Progenitor cell of endocrine pancreas (in vitro differentiated cells): Measurements from ENCODE around the gene RHCG. TPM values are rescaled to one million over a fixed set of nuclear protein-coding genes. Genes with fewer than 3 reads are reported as not detected.
A peak's percentile ranks its signal among the peaks of the same experiment; 100 is the strongest.
"Not testable (repeated sequence)": the region's sequence is repeated elsewhere in the genome, so short reads cannot be mapped to it uniquely, and the experiment has no call there.

Experiments
- DNase-seq: peaks from one replicate; pipeline ENCODE4 v3.0.0; 2021; ENCODE audit warnings: low spot score; ENCODE audit not compliant: unreplicated experiment
- H3K27ac Mint-ChIP-seq: 2 replicates; pipeline ENCODE4 v1.8.0; 2021; ENCODE audit warnings: mild to moderate bottlenecking, moderate library complexity, mixed read lengths
- H3K27me3 Mint-ChIP-seq: 2 replicates; pipeline ENCODE4 v1.8.0; 2021; ENCODE audit warnings: mixed read lengths
- H3K36me3 Mint-ChIP-seq: 2 replicates; pipeline ENCODE4 v1.8.0; 2022; ENCODE audit warnings: mixed read lengths; ENCODE audit not compliant: insufficient read depth
- H3K4me1 Mint-ChIP-seq: 2 replicates; pipeline ENCODE4 v1.8.0; 2021; ENCODE audit warnings: low read depth, mixed read lengths
- H3K4me3 Mint-ChIP-seq: 2 replicates; pipeline ENCODE4 v1.8.0; 2021; ENCODE audit warnings: low read depth, mild to moderate bottlenecking, moderate library complexity, mixed read lengths
- H3K9me3 Mint-ChIP-seq: 2 replicates; pipeline ENCODE4 v1.8.0; 2021; ENCODE audit warnings: low read depth, mixed read lengths
- CTCF ChIP-seq: fragments of 200-600 bp; sonication (generic); IDR thresholded peaks from one replicate; pipeline ENCODE4 v1.5.0; 2021; ENCODE audit warnings: antibody characterized with exemption, mild to moderate bottlenecking; ENCODE audit not compliant: unreplicated experiment
- total RNA-seq: library from RNA; stranded (reverse); gene quantifications from 2 replicates; pipeline ENCODE4 v1.2.1, GENCODE V29; 2021

RHCG gene
- total RNA-seq, 1 donor from 2014 or later = not detected

- DNase-seq = no peak
- H3K27me3 Mint-ChIP-seq = peaks cover 77% of the 10 kb centered on the region
Observed at GRCh38 chr15:89477411-89478242, 18.8 kb downstream of the RHCG start.

GRCh38 chr15:89475661-89476060 is 20.7 kb downstream of the RHCG start:
- Mint-ChIP-seq H3K27ac (no peak overlapping the region), H3K4me1 (no peaks in the 10 kb centered on the region), H3K4me3 (no peak overlapping the region), H3K36me3 (no peaks in the 10 kb centered on the region), H3K9me3 (no peaks in the 10 kb centered on the region), H3K27me3 (peaks cover 76% of the 10 kb centered on the region)
- no peak for DNase-seq
- TF ChIP-seq CTCF = no peak

More at GRCh38 chr15:89477411-89478242, 18.8 kb downstream of the RHCG start:
- Mint-ChIP-seq H3K4me1 (no peaks in the 10 kb centered on the region), H3K27ac (no peak overlapping the region), H3K36me3 (no peaks in the 10 kb centered on the region), H3K4me3 (no peak overlapping the region), H3K9me3 (no peaks in the 10 kb centered on the region)
- TF ChIP-seq CTCF = no peak

DNA sequence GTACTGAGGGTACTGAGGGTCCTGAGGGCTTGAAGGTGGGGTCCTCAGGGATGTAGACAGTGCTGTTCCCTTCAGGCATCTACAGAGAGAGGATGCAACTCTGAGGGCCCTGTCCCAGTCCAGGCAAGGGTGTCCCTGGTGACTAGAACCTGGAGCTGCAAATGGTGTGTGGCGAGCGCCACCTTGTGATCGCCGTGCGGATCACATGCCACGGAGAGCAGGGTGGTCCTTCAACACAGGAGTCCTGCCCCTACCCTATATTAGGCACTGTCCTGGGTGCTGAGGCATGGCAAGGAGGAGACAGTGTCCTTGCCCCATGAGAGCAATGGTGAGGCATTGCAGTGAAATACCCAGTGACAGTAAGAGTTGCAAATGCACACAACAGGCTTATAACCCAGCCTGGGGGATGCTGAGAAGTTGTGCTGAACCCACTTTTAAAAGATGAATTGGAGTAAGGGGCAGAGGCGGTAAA is 23.6 kb downstream of the RHCG start:
- no peak overlapping the region for H3K27ac Mint-ChIP-seq
- peak; percentile 77 for DNase-seq
- TF ChIP-seq CTCF = peak; percentile 93
- H3K4me1 Mint-ChIP-seq = no peaks in the 10 kb centered on the region
- H3K36me3 Mint-ChIP-seq = no peaks in the 10 kb centered on the region
- H3K9me3 Mint-ChIP-seq = no peaks in the 10 kb centered on the region
- peaks cover 67% of the 10 kb centered on the region for H3K27me3 Mint-ChIP-seq
- H3K4me3 Mint-ChIP-seq = no peak overlapping the region

DNA sequence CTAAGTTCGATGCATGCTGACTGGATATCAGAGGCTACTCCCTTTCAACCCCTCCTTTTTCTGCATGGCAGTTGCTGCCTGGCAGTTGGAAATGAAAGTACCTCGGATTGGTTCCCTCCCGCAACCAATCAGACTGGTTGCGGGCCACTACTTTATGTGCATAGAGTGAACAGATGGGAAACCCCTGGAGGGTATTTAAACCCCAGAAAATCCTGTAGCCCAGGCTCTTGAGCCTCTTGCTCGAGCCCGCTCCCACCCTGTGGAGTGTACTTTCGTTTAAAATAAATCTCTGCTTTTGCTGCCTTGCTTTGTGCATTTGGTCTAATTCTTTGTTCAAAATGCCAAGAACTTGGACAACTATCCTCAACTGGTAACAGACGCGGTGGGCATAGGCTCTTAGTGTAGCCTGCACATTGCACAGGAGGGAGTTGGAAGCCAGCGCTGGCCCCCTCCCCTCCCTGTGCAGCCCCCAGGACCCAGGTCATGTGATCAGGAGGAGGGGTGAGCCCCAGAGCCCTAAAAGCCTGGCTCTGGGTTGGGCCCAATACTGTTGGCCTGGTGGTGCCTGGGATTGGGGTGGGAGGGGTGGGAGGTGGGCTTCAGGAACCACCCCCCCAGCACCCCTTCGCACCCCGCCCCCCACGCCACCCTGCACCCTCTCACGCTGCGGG is 26.8 kb downstream of the RHCG start:
- Mint-ChIP-seq H3K4me1 (no peaks in the 10 kb centered on the region), H3K4me3 (no peak overlapping the region), H3K36me3 (no peaks in the 10 kb centered on the region), H3K27ac (no peak overlapping the region), H3K9me3 (no peaks in the 10 kb centered on the region), H3K27me3 (peaks cover 46% of the 10 kb centered on the region)
- no peak for DNase-seq
- no peak for TF ChIP-seq CTCF

GRCh38 chr15:89468813-89469212 is 27.6 kb downstream of the RHCG start:
- not testable (repeated sequence) for H3K4me1 Mint-ChIP-seq, H3K36me3 Mint-ChIP-seq, H3K27ac Mint-ChIP-seq, DNase-seq, H3K4me3 Mint-ChIP-seq, H3K9me3 Mint-ChIP-seq
- H3K27me3 Mint-ChIP-seq = peaks cover 44% of the 10 kb centered on the region
